HepG2 (cell line): Measurements from ENCODE around the gene ADCY5.

Source experiments
- ETV5 ChIP-seq: IDR thresholded peaks from 2 replicates; pipeline ENCODE4 v1.6.1; 2018; ENCODE audit warnings: missing biosample characterization, missing genetic modification reagents, inconsistent platforms, borderline replicate concordance
- FOSL1 ChIP-seq: sonication (generic); formaldehyde crosslinking; IDR thresholded peaks from 2 replicates; pipeline ENCODE4 v1.9.0; 2021; ENCODE audit warnings: missing genetic modification reagents, borderline replicate concordance
- KLF12 ChIP-seq: sonication (generic); formaldehyde crosslinking; IDR thresholded peaks from 2 replicates; pipeline ENCODE4 v1.4.0; 2020; ENCODE audit warnings: missing genetic modification reagents, borderline replicate concordance
- MYC ChIP-seq: sonication (generic); formaldehyde crosslinking; IDR thresholded peaks from 2 replicates; pipeline ENCODE4 v1.9.0; 2021; ENCODE audit warnings: missing genetic modification reagents, borderline replicate concordance
- PBX2 ChIP-seq: IDR thresholded peaks from 2 replicates; pipeline ENCODE4 v1.6.1; 2016; ENCODE audit warnings: control low read depth
- PHF20 ChIP-seq: sonication (generic); formaldehyde crosslinking; IDR thresholded peaks from 2 replicates; pipeline ENCODE4 v1.5.0; 2020; ENCODE audit warnings: mild to moderate bottlenecking, missing genetic modification reagents
- POLR2AphosphoS5 ChIP-seq: IDR thresholded peaks from 2 replicates; pipeline ENCODE4 v1.6.1; 2012; ENCODE audit warnings: low read depth, low read length
- SNAPC2 ChIP-seq: sonication (generic); formaldehyde crosslinking; IDR thresholded peaks from 2 replicates; pipeline ENCODE4 v1.8.1; 2022; ENCODE audit warnings: mild to moderate bottlenecking, missing genetic modification reagents
- TBL1XR1 ChIP-seq: fragments of 150-350 bp; IDR thresholded peaks from 2 replicates; pipeline ENCODE4 v1.6.1; 2014; ENCODE audit warnings: borderline replicate concordance, low read length; ENCODE audit not compliant: partially characterized antibody
- YY1 ChIP-seq: IDR thresholded peaks from 2 replicates; pipeline ENCODE4 v1.6.1; 2011; ENCODE audit warnings: low read length, low read depth, moderate library complexity, mild to moderate bottlenecking; ENCODE audit not compliant: insufficient read depth, insufficient replicate concordance
- ZFP41 ChIP-seq: sonication (generic); formaldehyde crosslinking; IDR thresholded peaks from 2 replicates; pipeline ENCODE4 v1.4.0; 2020; ENCODE audit warnings: mild to moderate bottlenecking, missing genetic modification reagents, borderline replicate concordance
- ZNF33A ChIP-seq: sonication (generic); formaldehyde crosslinking; IDR thresholded peaks from 2 replicates; pipeline ENCODE4 v1.5.1; 2020; ENCODE audit warnings: missing genetic modification reagents, mild to moderate bottlenecking, moderate library complexity, borderline replicate concordance
- TF ChIP-seq, protein P1 (sequence below): sonication (generic); formaldehyde crosslinking; IDR thresholded peaks from 2 replicates; pipeline ENCODE4 v1.5.0; 2020; ENCODE audit warnings: mild to moderate bottlenecking, missing genetic modification reagents, moderate library complexity
- TF ChIP-seq, protein P2 (sequence below): IDR thresholded peaks from 2 replicates; pipeline ENCODE4 v1.6.1; 2016; ENCODE audit warnings: missing compliant biosample characterization, missing genetic modification reagents, borderline replicate concordance

DNA sequence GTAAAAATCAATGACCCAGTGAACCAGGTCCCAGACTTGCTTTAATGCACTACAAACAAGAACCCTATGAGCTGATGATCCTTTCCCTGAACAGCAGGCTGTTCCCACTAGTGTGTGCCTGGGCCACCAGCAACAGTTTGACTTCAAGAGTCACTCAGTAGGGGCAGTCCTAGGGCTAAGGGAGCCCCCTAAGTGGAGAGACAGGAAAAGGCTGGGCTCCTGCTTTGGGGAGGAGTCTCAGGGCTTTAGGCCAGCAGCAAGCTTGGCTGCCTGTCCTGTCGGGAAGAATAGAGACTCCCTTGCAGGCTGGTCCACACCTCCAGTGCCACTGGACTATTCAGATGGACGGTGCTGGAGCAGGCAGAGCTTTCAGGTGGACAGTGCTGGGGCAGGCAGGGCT is 29.4 kb upstream of the ADCY5 start:
- TF ChIP-seq ZFP41 (no peak), MYC (CRISPR knock-in tag) (no peak), FOSL1 (CRISPR knock-in tag) (no peak), KLF12 (CRISPR knock-in tag) (no peak), PHF20 (CRISPR knock-in tag) (no peak), YY1 (no peak), ZNF33A (CRISPR knock-in tag) (no peak), POLR2AphosphoS5 (no peak), SNAPC2 (CRISPR knock-in tag) (no peak), ETV5 (CRISPR knock-in tag) (no peak), PBX2 (CRISPR knock-in tag) (no peak), TBL1XR1 (no peak)
- TF ChIP-seq, protein P1, sequence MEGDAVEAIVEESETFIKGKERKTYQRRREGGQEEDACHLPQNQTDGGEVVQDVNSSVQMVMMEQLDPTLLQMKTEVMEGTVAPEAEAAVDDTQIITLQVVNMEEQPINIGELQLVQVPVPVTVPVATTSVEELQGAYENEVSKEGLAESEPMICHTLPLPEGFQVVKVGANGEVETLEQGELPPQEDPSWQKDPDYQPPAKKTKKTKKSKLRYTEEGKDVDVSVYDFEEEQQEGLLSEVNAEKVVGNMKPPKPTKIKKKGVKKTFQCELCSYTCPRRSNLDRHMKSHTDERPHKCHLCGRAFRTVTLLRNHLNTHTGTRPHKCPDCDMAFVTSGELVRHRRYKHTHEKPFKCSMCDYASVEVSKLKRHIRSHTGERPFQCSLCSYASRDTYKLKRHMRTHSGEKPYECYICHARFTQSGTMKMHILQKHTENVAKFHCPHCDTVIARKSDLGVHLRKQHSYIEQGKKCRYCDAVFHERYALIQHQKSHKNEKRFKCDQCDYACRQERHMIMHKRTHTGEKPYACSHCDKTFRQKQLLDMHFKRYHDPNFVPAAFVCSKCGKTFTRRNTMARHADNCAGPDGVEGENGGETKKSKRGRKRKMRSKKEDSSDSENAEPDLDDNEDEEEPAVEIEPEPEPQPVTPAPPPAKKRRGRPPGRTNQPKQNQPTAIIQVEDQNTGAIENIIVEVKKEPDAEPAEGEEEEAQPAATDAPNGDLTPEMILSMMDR (CRISPR knock-in tag) = no peak
- TF ChIP-seq, protein P2, sequence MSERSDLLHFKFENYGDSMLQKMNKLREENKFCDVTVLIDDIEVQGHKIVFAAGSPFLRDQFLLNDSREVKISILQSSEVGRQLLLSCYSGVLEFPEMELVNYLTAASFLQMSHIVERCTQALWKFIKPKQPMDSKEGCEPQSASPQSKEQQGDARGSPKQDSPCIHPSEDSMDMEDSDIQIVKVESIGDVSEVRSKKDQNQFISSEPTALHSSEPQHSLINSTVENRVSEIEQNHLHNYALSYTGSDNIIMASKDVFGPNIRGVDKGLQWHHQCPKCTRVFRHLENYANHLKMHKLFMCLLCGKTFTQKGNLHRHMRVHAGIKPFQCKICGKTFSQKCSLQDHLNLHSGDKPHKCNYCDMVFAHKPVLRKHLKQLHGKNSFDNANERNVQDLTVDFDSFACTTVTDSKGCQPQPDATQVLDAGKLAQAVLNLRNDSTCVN = no peak
